Prostate gland (tissue), 2 donors: Measurements from ENCODE around the gene NRXN3.

ENCODE experiments used
- POLR2A ChIP-seq: fragments of 450-650 bp; IDR thresholded peaks from one replicate; pipeline ENCODE4 v1.6.1; 2016; ENCODE audit warnings: antibody characterized with exemption, mild to moderate bottlenecking
- POLR2AphosphoS5 ChIP-seq: sonication (generic); formaldehyde crosslinking; IDR thresholded peaks from one replicate; pipeline ENCODE4 v1.6.1; 2017; ENCODE audit warnings: antibody characterized with exemption
- TF ChIP-seq, protein P1 (sequence below), 4 experiments: fragments of 200-600 bp in 2 of 4; fragments of 450-650 bp in 2 of 4; sonication (generic) in 2 of 4; IDR thresholded peaks; 1 replicate in 3 of 4; 2 replicates in 1 of 4; pipeline ENCODE4 v1.5.1; 2016 to 2019; ENCODE audit warnings: antibody characterized with exemption in 4 of 4, mild to moderate bottlenecking in 2 of 4, moderate library complexity in 2 of 4

DNA sequence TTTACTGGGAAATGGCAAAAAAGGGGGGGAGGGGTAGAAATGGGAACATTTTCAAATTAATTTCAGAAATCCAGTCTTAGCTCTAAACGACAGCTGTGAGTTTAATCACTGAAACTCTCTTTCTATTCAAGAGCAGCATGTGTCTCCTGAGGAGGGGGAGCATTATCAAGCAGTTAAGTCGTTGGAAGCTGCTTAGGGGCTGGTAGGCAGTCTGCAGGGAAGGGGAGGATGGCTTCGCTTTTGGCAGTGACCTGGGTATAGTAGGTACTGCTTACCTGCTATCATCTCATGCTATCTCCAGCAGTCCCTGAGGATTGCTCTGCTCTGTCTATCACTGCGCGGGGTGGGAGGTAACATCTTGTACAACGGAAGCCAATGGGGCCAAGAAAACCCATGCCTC, 567.4 kb downstream of the NRXN3 start:
- TF ChIP-seq, protein P1, sequence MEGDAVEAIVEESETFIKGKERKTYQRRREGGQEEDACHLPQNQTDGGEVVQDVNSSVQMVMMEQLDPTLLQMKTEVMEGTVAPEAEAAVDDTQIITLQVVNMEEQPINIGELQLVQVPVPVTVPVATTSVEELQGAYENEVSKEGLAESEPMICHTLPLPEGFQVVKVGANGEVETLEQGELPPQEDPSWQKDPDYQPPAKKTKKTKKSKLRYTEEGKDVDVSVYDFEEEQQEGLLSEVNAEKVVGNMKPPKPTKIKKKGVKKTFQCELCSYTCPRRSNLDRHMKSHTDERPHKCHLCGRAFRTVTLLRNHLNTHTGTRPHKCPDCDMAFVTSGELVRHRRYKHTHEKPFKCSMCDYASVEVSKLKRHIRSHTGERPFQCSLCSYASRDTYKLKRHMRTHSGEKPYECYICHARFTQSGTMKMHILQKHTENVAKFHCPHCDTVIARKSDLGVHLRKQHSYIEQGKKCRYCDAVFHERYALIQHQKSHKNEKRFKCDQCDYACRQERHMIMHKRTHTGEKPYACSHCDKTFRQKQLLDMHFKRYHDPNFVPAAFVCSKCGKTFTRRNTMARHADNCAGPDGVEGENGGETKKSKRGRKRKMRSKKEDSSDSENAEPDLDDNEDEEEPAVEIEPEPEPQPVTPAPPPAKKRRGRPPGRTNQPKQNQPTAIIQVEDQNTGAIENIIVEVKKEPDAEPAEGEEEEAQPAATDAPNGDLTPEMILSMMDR (IDR thresholded peaks at IDR 0.05) = no peak
- TF ChIP-seq POLR2AphosphoS5 = no peak
- no peak for TF ChIP-seq POLR2A
